NCI-H2107 (cell line): Measurements from ENCODE around the gene NGF.

ENCODE experiments used
- DNase-seq: peaks from one replicate; lab custom pipeline; 2025; lab: John Stamatoyannopoulos, UW

NGF gene

DNA sequence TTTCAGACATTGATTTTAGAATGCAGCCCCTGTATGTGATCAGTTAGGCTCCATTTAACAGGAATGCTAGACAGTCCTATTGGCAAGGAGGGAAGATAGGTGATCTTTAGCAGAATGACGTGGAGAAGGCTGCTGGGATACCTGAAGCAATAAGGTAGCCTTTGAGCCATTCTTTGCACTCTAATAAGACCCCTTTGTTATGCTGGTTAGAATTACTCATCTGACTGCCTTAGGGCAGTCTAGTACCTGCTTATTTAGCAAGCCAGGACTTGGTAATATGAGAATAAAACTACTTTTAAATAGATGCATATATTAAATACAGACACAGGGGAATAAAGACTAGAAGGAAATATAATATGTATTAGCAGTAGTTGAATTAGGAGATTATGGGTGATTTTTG is 29.1 kb downstream of the NGF start:
- DNase-seq, result no peak

DNA sequence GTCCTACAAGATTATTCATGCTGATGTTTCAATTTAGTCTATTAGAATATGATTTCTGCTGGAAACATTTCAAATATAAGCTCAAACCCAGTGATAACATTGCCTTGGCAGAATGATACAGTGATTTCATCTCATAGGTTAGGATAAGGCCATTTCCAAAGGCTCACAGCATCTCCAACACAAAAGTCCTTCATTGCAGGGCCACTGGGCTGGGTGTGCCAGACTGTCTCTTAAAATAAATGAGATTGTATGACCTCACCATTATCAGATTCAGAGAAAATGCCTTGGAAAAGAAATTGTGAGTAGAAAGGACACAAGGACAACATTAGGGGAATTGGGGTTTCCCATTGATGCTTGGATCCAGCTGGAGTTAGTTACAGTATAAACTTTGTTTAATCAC is 30.4 kb downstream of the NGF start:
- no peak for DNase-seq

DNA sequence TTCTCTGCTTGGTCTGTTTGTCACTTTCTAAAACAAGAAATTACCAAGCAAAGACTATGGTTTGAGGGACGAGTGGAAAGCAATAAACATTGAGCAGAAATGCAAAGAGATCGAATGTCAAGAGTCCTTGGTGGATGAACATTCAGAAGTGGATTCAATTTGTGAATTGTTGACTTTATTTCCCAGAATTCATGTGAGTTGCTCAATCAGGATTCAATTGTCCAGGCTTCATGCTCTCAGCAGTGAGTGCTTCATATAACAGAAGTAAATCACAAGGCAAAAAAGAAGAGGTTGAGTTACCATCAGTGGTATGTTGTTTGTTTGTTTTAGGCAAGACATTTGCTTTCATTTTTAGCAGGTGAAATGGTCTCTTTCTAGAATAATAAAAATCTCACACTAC is 31.9 kb downstream of the NGF start:
- DNase-seq, result peak; percentile 28

DNA sequence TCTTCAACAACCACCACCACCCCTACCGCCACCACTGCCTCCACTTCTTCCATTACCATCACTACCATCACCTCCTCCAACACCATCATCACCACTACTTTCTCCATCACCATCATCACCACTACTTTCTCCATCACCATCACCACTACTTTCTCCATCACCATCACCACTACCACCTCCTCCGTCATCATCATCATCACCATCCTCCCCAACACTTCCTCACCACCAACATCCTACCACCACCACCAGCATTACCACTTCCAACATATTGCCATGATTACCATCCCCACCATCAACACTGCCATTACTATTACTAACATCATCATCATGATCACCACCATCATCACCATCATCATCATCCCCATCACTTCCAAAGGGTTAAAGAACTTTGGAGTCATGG is 34.7 kb downstream of the NGF start:
- DNase-seq, result no peak

DNA sequence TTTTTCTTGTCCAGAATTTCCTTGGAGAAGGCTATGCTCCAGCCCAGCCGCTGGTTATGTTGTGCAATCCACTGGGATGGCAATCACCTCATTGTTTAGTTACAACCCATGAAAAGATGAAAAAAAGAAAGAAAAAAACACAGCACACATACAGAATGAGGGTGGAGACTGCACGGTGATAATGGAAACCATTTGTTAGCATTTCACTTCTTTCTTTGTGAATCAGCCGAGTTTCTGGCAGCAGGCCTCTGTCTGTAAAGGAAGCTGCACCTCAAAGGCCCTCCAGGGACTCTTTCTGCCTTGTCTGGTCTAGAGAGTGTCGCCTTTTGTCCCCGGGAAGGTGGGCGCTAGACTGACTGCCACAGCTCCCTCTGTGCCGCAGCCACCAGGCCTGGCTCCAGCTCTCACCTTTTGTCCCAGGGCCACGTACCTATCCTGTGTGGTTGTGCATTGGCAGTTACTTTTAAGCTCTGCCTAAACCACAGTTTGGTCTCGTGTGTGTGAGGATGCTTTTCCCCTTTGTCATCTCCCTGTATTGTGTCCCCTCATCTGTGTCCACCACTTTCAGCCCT is 35.6 kb downstream of the NGF start:
- no peak for DNase-seq

DNA sequence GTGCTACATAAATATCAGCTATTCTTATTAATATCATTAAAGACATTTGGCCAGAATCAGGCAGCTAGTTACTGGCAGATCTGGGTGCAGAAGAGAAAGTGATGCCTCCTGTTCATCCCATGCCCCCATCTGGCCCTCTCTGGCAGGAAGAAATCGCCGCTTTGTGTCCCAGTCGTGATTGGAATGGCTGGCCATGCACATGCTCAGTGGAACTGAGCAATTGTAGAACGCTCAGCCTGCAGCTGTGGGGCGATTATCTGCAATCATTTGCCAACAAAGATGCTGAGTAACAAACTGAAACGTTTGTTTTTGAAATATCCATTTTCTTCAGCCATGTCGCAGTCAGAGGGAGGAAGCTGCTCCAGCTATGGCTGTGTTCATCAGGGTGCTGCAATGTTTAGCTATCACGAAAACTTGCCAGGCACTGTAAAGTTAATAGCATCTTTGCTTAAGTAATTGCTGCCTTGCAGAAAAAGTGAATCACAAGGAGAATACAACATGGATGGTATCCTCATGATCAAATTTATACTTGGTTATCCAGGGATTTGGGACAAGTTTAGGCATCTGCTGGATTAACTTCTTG is 36.5 kb downstream of the NGF start:
- DNase-seq, result no peak

DNA sequence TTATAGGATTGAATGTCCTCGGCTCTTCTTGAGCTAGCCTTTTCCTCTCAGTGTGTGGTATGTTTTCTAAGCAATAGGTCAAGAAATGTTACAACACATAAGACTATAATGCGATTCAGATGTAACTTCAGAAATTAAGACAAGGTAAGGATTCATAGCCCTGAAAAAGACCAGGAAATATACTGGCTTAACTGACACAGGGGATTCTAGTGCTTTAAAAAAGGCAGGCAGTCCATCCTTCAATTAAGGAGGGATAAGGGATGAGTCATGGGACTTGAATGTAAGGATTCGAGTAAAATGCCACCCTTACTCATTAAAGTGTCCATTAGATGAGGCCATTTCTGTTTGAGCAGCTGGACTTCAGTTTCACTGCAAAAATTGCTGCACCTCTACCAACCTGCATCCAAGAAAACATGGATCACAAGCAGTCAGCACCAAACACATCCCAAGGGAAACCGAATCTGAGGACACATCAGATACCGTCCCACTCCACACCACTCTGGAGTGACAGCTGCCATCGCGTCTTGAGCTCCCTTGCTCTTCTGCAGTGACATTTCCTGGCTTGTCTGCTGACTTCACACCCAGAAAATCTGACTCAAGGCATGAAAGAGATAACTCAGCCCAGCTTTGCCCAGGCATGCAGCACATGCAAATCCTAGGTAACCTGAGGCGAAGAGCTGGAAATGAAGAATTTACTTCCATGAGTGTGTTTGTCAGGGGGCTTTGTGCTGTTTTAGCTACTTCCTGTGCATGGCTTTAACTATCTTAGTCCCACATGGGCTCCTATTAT is 37.8 kb downstream of the NGF start:
- no peak for DNase-seq

DNA sequence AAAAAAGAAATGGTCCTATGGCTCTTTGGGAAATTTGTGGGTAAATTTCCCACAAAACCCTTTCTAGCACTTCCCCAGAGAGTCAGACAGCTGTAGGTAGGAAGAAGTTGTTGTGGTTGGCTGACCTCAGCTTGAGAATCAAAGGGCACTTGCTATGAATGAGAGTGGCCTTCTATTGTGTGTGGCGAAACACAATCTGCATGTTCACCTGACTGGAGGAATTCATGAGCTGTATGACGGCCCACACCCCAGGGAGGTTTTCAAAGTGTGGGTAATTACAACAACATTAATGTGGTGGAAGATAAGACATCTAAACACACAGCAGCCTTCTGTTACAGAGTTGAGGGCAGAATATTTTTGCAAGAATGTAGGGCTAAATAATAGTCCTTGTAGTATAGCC is 38.8 kb downstream of the NGF start:
- DNase-seq, result no peak

DNA sequence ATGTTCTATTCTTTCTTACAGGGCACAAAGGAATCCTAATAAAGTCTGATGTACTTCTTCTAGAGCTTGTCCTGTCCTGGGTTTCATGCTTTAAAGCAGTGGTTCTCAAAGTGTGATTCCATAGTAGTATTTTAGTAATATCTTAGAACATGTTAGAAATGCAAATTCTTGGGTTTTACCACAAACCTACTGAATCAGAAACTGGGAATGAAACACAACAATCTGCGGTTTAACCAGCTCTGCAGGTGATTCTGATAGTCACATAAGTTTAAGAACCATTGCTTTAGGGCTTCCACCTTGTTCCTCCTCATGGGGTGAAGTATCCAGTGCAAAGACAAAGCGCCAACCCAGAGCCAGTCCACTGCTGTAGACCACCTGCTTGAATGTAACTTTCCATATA is 41.1 kb downstream of the NGF start:
- no peak for DNase-seq

DNA sequence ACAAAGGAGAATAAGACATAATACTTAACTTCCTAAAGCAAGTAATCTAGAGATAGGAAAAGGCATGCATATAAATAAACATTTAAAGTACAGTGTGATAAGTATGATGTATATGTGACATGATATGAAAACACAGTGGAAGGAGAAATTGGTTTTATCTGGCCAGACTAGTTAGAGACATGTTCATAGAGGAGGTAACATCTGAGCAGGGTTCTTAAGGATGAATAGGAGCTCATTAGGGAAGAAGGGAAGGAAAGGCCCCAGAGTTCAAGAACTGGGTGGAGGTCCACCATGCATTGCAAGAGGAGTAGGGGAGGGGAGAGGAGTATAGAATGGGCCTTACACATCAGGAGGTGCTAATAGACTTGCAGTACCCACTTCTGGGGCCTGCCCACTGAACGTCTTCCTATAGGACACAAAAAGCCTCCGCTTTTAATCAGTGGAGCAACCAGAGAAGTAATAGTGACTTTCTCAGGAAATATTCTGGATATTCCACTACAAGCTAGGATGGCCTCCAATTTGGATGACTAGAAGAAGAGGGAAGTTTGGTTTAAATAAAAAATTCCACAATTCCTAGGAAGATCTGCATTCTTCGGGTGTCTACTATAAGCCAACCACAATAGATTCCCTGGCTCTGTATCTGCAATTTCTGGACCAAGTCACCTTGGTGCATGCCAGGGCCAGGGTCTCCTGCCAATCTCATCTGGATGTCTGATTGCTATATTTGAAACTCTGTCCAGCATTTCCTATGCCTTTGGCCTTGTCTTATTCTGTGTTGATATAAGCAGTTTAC is 41.9 kb downstream of the NGF start:
- no peak for DNase-seq

DNA sequence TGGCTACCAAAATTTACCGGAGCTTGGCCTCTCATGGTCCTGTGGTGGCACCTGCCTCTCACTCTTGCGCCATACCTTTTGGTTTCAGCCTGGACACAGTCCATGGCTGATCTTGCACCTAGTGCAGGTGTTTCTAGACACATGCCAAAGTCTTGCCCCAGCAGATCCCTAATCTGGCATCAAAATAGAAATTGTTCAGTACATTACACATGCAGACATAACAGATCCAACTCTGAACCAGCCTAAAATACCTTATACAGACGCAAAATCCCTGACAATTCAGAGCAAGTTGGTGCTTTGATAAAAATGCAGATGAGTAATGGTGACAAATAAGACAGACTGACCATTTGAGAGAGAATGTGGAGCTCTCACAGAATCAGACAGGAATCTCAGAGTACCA is 44.1 kb downstream of the NGF start:
- no peak for DNase-seq

DNA sequence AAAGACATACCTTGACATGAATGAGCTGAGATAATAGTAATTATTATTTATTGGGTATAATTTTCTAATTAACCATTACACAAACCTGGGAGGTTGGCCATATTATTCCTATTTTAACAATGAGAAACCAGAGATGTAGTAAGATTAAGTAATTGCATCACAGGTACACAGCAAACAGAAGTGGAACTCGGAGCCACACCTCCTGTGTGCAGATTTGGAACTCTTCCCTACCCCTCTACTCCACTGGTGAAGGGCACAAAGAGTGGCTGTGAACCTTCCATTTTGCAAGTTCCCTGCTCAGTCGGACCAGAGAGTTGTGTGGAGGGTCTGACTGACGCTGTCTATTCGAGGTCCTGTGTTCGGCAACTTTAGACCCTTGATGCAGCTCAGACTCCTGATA is 45.0 kb downstream of the NGF start:
- DNase-seq, result no peak

DNA sequence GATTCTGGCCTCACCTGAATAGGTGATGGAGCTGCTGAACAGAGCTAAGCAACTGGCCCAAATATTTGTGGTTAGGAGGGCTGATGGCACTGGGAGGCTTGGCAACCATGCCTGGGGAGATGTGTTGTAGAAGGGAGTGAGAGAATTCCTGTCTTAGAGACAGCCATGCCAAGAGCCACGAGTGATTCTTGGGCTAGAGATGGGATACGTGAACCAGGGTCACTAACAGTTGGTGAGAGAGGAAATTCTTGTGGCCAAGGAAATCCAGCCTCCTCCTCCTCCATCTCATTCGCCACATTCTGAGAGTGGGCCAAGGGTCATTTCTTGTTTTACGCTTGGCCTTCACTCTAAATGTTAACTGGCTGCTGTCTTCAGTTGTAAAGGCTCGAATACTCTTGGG is 46.3 kb downstream of the NGF start:
- no peak for DNase-seq

DNA sequence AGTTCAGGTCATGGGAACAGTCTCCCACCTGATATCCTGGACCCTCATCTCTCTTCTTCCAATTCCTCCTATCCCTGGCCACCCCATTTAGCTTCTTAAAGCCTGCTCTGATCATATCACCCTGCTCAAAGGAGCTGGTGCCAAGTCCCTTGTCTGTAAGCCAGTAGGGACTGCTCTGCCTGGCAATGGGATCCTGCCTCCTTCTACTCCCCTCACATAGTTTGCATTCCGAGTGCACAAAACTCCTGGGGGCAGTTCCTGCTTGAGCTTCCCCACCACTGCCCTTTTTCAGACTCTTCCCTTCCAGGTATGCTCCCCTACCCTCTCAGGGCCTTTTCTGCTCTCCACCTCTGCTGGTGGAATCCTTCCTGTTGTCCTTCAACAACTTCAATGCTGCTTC is 48.1 kb downstream of the NGF start:
- no peak for DNase-seq

DNA sequence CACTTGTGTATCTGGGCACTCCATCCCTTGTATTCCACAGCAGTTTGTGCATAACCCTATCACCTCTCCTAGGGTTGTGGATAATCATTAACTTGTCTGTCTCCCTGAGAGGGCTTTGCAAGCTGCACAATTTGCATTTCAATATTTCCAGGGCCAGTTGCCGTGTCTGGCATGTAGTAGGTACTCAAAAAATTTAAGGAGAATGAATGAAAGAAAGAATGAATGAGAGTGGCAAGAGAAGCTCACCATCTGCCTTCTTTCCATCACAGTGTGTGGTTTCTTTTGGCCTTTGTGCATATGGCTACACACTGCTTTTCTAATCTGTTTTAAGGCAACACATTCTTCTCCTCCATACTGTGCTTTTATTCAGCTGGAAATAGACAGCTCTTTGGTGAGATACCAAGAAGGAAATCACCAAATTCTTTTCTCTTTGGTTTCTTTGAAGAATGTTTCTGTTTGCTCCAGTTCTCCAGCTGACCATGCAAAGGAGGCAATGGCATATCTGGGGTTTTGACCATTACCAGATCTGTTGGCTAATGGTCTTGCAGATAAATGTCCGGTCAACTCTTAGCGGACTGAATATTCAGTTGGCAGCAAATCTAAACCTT is 49.4 kb downstream of the NGF start:
- DNase-seq, result no peak

DNA sequence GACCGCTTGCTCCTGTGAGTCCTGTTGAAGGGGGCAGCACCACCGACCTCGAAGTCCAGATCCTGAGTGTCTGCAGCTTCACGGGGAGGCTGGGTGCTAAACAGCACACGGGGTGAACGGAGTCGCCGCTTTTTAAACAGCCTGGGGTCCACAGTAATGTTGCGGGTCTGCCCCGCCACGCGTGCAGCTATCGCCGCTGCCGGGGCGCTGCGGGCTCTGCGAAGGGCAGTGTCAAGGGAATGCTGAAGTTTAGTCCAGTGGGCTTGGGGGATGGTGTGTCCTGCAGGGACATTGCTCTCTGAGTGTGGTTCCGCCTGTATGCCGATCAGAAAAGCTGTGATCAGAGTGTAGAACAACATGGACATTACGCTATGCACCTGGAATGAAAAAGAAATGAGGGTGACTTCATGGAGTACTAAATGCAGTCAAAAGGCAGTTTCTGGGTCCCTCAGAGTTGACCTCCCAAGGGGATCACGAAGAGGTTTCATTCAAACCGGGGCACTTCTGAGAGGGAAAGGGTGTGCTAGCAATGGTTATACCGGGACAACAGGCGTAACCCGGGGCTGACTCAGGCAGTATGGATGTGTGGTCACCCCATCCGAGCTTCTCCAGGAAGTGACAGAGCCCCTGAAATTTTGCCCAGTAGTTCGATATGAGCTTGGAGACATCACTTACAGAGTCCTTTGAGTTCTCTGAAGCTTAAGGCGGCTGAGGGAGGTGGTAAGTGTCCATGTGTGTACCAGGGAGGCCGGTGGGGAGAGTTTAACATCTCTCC is 51.4 kb downstream of the NGF start:
- no peak for DNase-seq

DNA sequence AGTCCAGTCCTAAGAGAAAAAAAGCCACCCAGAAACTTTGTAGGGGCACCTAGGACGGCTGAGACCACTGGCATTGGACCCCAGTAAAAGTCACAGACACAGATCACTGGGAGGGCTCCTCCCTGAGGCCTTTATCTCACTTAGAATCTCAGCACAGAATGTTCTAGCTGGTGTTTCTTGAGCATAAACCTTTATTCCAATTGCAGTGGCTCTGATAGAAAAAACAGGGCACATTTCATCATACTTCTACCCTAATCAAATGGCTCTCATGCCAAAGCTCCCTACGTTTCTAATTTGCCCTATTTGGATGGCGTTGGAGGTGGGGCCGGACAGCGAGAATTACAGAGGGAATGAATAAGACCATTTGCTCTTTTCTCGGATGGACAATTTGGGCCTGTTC is 53.8 kb downstream of the NGF start:
- no peak for DNase-seq

DNA sequence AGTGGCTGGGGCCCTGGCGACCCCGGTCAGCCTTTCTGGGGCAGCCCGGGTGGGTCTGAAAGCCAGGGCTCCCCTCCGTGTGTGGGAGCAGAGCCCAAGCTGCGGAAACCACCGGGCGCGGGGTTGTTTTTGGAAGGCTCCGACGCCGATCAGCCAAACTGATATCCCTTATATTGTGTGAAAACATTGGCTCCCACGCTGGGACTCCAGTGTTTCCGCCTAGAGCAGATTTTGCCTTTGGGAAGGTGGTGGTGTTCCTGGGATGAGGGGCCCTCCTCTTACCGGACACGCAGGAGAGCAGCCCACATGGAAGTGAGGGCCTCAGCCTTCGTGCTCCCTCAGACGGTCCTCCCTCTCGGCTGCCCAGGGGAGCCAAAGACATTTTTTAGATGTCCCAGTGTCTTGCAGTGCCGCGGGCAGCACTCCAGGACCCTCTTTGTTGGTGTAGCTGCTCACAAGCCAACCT is 54.3 kb downstream of the NGF start:
- DNase-seq, result no peak

DNA sequence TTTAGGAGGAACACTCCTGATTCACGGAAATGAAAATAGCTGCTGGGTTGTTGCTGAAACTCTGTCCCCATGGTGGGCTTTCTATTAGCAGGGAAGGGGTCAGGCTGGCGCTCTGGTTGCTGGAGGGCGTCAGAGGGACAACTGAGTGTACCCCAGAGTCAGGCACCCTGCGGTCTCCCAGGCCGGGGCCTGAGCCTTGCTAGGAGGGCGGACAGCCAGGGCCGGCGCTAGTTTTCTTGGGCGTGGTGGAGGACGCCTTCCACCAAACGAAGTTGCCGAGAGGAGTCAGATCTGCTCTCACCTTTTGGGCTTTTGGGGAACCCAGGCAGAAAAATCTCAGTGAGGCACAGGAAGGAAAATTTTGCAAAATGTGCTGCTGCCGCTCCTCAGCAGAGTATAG is 54.8 kb downstream of the NGF start:
- DNase-seq, result no peak

DNA sequence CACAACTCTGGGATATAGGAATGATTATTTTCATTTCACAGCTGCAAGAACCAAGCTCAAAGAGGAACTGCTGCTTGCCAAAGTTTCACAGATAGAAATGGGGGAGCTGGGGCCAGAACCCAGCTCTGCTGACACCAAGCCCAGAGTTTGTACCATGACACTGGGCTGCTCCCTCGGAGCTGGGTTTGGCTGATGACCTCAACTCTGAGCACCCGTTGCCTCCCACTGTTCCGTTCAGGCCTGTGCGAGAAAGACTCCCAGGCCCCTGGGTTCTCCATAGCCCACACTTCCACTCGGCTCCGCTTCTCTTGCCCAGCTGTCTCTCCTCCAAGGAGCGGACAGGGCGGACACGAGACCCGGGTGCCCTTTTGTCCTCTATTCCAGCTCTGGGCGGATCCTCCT is 55.2 kb downstream of the NGF start:
- no peak for DNase-seq

DNA sequence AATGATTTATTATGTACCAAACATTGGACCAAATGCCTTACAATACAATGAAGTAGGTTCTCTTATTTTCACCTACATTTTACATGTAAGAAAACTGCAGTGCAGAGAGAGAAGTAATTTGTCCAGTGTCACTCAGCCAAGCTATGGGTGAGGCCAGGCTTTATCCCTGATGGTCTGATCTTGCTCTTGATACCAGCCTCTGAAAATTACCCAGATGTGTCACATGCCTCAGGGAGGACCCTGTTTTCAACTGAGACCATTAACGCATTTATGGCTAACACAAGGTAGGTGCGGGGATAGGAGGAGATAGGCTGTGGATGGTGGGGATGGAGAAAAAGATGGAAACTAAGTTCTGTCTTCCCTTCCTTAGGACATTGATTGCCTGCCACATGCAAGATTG is 56.9 kb downstream of the NGF start:
- no peak for DNase-seq

DNA sequence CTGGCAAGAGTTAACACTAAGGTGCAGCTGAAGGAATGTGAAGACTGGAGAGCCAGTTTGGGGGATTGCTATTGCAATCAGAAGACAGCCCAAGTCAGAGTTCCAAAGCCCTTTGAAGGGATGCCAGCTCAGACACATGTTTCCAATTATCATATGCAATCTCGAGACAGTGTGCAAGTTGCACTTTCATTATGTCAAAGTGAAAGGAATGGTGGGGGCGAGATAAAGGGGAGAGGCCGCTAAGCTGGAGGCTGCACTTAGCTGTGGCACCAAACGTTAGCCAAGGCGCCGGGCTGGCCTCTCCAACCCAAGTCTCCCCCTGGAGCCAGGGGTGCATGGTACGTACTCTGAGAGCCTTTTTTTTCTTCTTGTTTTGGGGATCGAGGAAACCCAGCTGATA is 58.0 kb downstream of the NGF start:
- DNase-seq, result no peak
